ENCODE data around the gene VPS13D. TPM values are rescaled to one million over a fixed set of nuclear protein-coding genes. Genes with fewer than 3 reads are reported as not detected.

The VPS13D gene
- total RNA-seq, 1 donor from 2014 or later, result 25.8 TPM

DNA sequence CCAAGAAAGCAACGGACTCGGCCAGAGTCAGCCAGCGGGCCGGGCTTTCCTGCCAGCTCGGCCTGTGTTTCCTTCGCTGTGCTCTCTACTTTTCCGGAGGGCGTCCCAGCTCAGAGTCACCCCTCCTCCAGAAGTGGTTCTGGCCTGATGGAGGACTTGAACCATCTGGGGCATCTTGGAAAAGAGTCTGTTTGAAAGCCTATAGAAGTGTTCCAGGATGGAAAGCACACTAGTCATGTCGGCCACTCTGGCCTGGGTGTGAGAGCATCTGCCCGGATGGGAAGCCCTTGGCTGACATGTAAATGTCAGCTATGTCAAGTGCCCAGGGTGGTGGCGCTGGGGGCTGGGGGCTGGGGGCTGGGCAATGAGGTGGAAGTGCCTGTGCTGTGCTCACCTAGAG is 274.8 kb downstream of the VPS13D start:
- H3K27me3 ChIP-seq (ENCODE audit: control insufficient read depth, insufficient read depth, low read length), result no peaks in the 10 kb centered on the region
- H3K36me3 ChIP-seq (ENCODE audit: control insufficient read depth, insufficient read depth, low read length), result peaks cover 10% of the 10 kb centered on the region
- no peak for DNase-seq (ENCODE audit: low read depth)
- FAIRE-seq, result no peak
- no peak overlapping the region for H3K4me3 ChIP-seq (ENCODE audit: low read depth, low read length)
- no peak for TF ChIP-seq CTCF (IDR thresholded peaks at IDR 0.05; ENCODE audit: insufficient read depth, low read length, severe bottlenecking)

- FAIRE-seq (no peak), DNase-seq (ENCODE audit: low read depth) (no peak)
- no peak for TF ChIP-seq CTCF (IDR thresholded peaks at IDR 0.05; ENCODE audit: insufficient read depth, low read length, severe bottlenecking)
- Histone ChIP-seq H3K4me3 (ENCODE audit: low read depth, low read length) (no peak overlapping the region), H3K27me3 (ENCODE audit: control insufficient read depth, insufficient read depth, low read length) (no peaks in the 10 kb centered on the region), H3K36me3 (ENCODE audit: control insufficient read depth, insufficient read depth, low read length) (peaks cover 10% of the 10 kb centered on the region)
These were observed 275.4 kb downstream of the VPS13D start for GRCh38 chr1:12505231-12505630.

- no peaks in the 10 kb centered on the region for H3K27me3 ChIP-seq (ENCODE audit: control insufficient read depth, insufficient read depth, low read length)
- DNase-seq (ENCODE audit: low read depth) (no peak), FAIRE-seq (no peak)
- H3K36me3 ChIP-seq (ENCODE audit: control insufficient read depth, insufficient read depth, low read length), result peaks cover 10% of the 10 kb centered on the region
- TF ChIP-seq CTCF (IDR thresholded peaks at IDR 0.05; ENCODE audit: insufficient read depth, low read length, severe bottlenecking), result no peak
- H3K4me3 ChIP-seq (ENCODE audit: low read depth, low read length), result no peak overlapping the region
These were observed 275.9 kb downstream of the VPS13D start for GRCh38 chr1:12505639-12506280.

- no peaks in the 10 kb centered on the region for H3K27me3 ChIP-seq (ENCODE audit: control insufficient read depth, insufficient read depth, low read length)
- DNase-seq (ENCODE audit: low read depth) (no peak), FAIRE-seq (no peak)
- no peak for TF ChIP-seq CTCF (IDR thresholded peaks at IDR 0.05; ENCODE audit: insufficient read depth, low read length, severe bottlenecking)
- H3K4me3 ChIP-seq (ENCODE audit: low read depth, low read length), result no peak overlapping the region
- H3K36me3 ChIP-seq (ENCODE audit: control insufficient read depth, insufficient read depth, low read length), result peaks cover 10% of the 10 kb centered on the region
These were observed 276.8 kb downstream of the VPS13D start for GRCh38 chr1:12506281-12507280.

DNA sequence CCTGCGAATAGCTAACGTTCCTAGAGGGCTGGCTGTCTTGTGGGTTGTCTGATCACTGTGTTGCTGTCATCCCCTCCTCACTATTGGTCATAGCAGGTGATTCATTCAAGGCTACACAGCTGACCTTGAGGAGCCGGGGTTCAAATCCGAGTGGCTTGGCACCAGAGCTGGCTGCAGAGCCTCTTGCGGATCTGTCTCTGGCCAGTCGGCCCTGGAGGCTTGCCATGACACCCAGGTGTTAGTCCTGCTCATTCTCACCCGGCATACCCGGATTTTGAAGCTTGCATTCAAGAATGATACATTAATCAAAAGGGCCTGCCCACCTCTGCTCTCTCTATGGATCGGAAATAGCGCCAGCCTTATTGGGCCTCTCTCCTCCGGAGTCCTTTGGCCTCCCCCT is 277.8 kb downstream of the VPS13D start:
- H3K36me3 ChIP-seq (ENCODE audit: control insufficient read depth, insufficient read depth, low read length), result peaks cover 10% of the 10 kb centered on the region
- DNase-seq (ENCODE audit: low read depth), result no peak
- H3K4me3 ChIP-seq (ENCODE audit: low read depth, low read length), result no peak overlapping the region
- FAIRE-seq, result no peak
- no peaks in the 10 kb centered on the region for H3K27me3 ChIP-seq (ENCODE audit: control insufficient read depth, insufficient read depth, low read length)
- TF ChIP-seq CTCF (IDR thresholded peaks at IDR 0.05; ENCODE audit: insufficient read depth, low read length, severe bottlenecking), result no peak

Data from bronchial epithelial cell (primary cell).